GM03348 (cell line): ENCODE results near the gene GCNT1.
"Not testable (repeated sequence)": the region's sequence is repeated elsewhere in the genome, so short reads cannot be mapped to it uniquely, and the experiment has no call there.

Experiments used
- DNase-seq: peaks from one replicate; pipeline ENCODE4 v3.0.0; 2012; ENCODE audit warnings: low spot score

Gene GCNT1

DNA sequence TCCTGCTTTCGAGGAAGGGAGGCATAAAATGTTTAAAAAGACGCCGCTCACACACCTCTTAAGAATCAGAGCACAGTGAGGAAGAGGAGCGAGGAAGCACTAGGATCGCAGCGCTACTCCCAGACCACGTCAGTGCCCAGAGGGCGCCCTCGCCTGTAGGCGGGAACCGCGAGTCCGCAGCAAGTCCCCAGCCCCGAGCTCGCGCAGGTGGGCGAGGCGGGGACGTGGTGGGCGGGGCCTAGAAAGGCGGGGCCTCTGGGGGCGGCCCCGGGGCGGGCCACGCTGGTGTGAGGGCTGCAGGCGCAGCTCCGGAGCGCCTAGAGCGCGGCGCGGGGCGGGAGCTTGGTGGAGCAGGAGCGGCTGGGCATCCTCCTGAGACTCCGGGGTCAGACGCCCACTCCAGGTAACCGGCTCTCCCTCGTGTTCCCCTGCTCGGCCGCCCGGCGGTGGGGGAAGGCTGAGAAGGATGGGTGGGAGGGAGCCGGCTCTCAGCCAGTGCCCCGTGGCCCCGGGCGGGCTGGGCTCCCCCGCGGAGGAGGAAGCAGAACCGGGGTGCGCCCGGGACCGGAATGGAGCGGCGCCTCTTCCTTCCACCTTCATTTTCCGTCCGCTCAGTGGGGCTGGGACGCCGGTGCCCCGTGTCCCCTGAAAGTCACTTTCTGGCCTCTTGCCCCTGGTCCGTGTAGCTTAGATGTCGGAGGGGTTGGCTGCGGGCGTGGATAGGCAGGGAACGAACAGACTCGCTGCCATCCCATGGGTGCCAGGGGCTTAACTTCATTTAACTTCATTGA, at the start of gene GCNT1:
Gene GCNT1, plus strand, starts transcription at position 280 of the 791 bp plus-strand sequence. CDS start 43,200 bp downstream, outside the sequence.
- DNase-seq: peak; percentile 95

DNA sequence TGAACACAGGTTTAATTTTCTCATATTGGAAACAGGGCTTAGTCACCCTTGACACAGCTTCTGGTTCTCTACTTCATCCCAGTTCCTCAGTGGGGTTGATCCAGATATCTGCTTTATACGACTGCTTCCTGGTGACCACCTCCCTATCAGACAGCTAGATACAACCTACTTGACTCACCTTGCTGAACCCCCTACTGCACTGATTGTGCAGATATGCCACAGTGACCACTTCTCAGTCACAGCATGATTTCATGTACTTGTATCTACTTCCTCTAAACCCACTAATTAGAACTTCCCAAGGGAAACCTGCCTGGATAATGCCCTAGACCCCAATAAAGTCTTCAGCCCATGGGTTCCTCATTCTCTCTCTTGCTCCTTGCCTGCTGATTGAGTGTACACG, 46.3 kb upstream of the GCNT1 start:
- DNase-seq: no peak

DNA sequence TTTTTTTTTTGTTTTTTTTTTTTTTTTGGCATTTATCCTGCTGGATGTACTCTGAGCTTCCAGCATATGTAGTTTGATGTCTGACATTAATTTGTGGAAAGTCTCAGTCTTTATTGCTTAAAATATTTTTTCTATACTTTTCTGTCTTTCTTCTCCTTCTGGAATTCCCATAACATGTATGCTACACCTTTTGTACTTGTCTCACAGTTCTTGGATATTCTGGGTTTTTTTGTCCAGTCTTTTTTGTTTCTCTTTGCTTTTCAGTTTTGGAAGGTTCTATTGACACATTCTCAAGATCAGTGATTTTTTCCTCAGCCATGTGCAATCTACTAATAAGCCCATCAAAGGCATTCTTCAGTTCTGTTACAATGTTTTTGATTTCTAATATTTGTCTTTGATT, 45.3 kb upstream of the GCNT1 start:
- no peak for DNase-seq

DNA sequence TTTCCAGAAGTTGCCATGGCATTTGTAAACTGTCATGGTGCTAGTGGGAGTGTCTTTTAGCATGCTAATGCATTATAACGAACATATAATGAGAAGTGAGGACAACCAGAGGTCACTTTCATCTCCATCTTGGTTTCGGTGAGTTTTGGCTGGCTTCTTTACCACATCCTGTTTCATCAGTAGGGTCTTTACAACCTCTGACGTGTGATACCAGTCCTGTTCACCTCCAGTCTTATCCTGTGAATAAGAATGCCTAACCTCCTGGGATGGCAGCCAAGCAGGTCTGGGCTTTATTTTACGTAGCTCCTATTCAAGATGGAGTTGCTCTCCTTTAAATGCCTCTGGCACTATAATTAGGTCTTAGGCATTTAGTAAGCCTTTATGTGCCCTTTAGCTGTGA, 44.3 kb upstream of the GCNT1 start:
- DNase-seq: no peak

- DNase-seq: no peak
These were observed 43.8 kb upstream of the GCNT1 start for GRCh38 chr9:76415154-76415553.

GRCh38 chr9:76415731-76416130, 43.3 kb upstream of the GCNT1 start:
- DNase-seq: no peak

- DNase-seq: no peak
These were observed 41.6 kb upstream of the GCNT1 start for GRCh38 chr9:76417394-76417793.

- peak; percentile 56 for DNase-seq
These were observed 39.1 kb upstream of the GCNT1 start for GRCh38 chr9:76419782-76420380.

DNA sequence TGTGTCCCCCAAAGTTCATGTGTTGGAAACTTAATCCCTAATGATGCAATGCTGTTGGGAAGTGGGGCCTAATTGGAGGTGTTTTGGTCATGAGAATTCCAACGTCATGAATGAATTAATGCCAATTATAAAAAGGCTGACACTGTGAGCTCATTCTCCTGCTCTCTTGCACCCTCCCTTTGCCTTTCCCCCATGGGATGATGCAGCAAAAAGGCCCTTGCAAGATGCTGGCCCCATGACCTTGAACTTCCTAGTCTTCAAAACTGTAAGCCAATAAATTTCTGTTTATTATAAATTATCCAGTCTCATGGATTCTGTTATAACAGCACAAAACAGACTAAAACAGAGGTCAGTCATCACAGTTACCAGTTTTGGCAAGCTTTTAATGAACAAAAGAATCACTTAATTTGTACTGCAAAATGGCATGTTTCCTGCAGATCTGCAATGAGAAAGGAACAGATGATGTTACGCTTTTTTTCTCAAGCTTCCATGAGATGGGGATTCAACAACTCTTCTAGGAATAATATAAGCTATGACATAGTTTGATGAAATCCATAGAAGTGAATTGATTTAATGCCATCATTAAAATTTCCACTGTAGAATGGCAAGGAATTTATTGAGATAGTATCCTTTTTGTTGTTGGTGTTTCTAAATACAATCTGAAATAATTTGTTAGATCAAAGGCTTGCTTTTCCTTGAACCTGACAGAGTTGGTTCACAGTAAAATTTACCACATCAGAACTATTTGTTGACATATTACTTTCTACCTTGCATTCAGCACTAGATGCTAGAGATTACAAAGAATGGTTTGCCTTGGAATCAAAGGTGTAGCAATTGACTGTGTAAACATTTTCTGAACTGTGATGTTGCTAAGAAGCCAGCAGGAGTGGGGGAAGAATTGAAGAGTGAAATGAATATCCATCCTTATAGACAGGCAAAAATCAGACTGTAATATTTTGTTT, 35.5 kb upstream of the GCNT1 start:
- no peak for DNase-seq

DNA sequence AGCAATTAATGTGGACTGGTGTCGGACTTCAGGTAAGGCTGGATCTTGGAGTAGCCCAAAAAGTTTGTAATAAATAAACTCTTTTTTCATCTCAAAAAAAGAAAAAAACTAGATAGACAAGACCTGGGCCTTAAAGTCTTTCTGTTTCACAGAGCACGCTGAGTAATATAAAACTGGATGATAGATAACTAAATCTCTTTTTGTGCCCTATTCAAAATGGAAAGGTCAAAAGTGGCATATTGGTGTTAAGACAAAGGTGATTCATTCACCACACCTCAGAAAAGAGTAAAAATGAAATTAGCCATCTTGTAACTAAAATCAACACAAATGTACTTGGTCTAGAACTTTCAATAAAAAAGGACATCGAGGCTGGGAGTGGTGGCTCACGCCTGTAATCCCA, 34.5 kb upstream of the GCNT1 start:
- DNase-seq: no peak

DNA sequence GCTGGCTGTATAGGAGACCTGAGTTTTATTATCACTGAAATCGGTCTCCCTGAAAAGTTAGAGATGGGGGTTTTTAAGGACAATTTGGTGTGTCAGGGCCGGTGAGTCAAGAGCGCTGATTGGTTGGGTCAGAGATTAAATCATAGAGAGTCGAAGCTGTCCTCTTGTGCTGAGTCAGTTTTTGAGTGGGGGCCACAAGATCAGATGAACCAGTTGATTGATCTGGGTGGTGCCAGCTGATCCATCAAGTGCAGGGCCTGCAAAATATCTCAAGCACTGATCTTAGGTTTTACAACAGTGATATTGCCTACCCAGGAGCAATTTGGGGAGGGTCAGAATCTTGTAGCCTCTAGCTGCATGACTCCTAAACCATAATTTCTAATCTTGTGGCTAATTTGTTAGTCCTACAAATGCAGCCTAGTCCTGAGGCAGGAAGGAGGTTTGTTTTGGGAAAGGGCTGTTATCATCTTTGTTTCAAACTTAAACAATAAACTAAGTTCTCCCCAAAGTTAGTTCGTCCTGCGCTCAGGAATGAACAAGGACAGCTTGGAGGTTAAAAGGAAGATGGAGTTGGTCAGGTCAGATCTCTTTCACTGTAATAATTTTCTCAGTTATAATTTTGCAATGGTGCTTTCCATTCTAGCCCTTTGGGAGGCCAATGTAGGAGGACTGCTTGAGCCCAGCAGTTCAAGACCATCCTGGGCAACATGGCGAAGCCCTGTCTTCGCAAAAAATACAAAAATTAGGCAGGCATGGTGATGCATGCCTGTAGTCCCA, 33.1 kb upstream of the GCNT1 start:
- DNase-seq: no peak

DNA sequence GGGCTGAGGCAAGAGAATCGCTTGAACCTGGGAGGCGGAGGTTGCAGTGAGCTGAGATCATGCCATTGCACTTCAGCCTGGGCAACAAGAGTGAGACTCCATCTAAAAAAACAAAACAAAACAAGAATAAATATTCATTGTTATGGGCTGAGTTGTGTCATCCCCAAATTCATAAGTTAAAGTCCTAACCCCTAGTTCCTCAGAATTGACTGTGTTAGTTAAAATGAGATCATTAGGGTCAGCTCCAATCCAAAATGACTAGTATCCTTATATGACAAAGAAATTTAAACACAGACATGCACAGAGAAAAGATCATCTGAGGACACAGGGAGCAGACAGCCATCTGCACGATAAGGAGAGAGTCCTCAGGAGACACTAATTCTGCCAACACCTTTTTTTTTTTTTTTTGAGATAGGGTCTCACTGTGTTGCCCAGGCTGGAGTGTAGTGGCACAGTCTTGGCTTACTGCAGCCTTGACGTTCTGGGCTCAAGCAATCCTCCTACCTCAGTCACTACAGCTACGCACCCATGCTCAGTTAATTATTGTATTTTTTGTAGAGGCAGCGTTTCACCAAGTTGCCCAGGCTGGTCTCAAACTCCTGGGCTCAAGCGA, 32.1 kb upstream of the GCNT1 start:
- DNase-seq: no peak

DNA sequence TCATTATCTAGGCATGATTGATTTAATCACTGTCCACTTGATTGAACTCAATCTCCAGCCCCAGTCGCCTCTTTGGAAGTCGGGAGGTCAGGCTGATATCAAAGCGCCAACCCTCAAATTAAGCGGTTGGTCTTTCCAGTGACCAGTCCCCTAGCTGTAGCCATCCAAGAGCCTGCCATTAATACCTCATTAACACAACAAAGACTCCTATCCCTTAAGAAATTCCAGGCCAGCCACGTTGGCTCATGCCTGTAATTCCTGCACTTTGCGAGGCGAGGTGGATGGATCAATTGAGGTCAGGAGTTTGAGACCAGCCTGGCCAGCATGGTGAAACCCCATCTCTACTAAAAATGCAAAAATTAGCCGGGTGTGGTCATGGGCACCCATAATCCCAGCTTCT, 27.4 kb upstream of the GCNT1 start:
- DNase-seq: no peak

DNA sequence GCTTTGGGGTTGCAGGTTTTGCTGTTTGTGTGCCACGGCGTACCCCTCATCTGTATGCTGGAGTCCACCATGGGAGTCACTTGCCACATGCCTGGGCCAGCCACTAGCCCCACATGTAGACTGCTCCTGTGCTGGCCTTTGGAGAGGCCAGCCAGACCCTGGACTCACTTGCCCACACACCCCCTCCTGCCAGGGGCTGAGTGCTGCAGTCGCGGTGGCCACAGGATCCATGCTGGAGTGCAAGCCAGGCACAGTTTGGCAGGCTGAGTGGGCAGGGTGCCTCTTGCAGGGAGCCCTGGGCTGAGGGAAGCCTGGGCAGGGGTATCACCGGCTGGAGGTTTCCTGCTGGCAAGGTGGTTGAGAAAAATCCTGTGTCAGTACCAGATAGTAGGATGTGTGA, 25.6 kb upstream of the GCNT1 start:
- DNase-seq: no peak

- DNase-seq: peak; percentile 22
These were observed 25.1 kb upstream of the GCNT1 start for GRCh38 chr9:76433836-76434235.

DNA sequence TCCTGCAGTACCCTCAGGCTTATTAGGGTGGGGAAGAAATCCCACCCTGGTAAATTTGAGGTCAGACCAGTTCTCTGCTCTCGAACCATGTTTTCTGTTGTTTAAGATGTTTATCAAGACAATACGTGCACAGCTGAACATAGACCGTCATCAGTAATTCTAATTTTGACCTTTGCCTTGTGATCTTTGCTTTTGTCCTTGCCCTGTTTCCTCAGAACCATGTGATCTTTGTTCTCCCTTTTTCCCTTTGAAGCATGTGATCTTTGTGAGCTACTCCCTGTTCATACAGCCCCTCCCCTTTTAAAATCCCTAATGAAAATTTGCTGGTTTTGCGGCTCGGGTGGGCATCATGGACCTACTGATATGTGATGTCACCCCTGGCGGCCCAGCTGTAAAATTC, 24.1 kb upstream of the GCNT1 start:
- DNase-seq: not testable (repeated sequence)

- DNase-seq: not testable (repeated sequence)
These were observed 21.8 kb upstream of the GCNT1 start for GRCh38 chr9:76437017-76437699.

DNA sequence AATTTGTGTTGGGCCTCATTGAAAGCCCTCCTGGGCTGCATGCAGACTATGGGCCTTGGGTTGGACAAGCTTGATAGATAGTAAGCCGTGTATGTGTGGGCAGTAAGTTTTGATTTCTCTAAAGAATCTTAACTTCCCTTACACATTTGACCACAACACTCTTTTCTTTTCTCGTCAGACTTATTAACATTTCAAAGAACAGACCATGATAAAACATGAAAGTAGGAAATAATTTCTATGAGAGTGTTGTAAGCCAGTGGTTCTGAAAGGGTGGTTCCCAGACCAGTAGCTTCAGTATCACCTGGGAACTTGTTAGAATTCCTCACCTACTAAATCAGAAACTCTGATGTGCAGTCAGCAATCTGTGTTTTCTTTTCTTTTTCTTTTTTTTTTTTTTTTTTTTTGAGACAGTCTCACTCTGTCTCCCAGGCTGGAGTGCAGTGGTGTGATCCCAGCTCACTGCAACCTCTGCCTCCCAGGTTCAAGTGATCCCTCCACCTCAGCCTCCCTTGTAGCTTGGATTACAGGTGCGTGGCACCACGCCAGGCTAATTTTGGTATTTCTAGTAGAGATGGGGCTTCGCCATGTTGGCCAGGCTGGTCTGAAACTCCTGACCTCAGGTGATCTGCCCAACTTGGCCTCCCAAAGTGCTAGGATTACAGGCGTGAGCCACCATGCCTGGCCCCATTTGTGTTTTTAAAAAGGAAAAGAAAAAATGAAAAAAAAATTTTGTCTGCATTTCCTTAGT, 20.0 kb upstream of the GCNT1 start:
- DNase-seq: no peak

GRCh38 chr9:76441551-76442322, 17.2 kb upstream of the GCNT1 start:
- DNase-seq: peak; percentile 23
